ACC112 (cell line): ENCODE measurements around the gene PRICKLE2.

Experiments
- H2AFZ ChIP-seq: fragments of 200-600 bp; sonication (generic); one replicate; pipeline ENCODE4 v1.6.0; 2017; ENCODE audit warnings: antibody characterized with exemption, low read length; ENCODE audit not compliant: unreplicated experiment
- H3K27ac ChIP-seq: fragments of 200-600 bp; sonication (generic); 2 replicates; pipeline ENCODE4 v1.5.1; 2014; ENCODE audit warnings: low read depth, mild to moderate bottlenecking, antibody characterized with exemption, low read length, moderate library complexity
- H3K27me3 ChIP-seq: fragments of 200-600 bp; sonication (generic); 2 replicates; pipeline ENCODE4 v1.6.1; 2014; ENCODE audit warnings: mild to moderate bottlenecking, antibody characterized with exemption, low read length, moderate library complexity, mixed read lengths; ENCODE audit not compliant: insufficient read depth
- H3K36me3 ChIP-seq: fragments of 200-600 bp; sonication (generic); 2 replicates; pipeline ENCODE4 v1.6.1; 2016; ENCODE audit warnings: mild to moderate bottlenecking, antibody characterized with exemption, low read length, moderate library complexity, mixed read lengths; ENCODE audit not compliant: insufficient read depth
- H3K4me1 ChIP-seq: fragments of 200-600 bp; sonication (generic); one replicate; pipeline ENCODE4 v1.6.1; 2016; ENCODE audit warnings: low read length, mixed read lengths; ENCODE audit not compliant: insufficient read depth, unreplicated experiment, control insufficient read depth
- H3K4me3 ChIP-seq: fragments of 200-600 bp; sonication (generic); 2 replicates; pipeline ENCODE4 v1.5.1; 2014; ENCODE audit warnings: mild to moderate bottlenecking, low read depth, low read length
- H3K79me2 ChIP-seq: fragments of 200-600 bp; sonication (generic); one replicate; pipeline ENCODE4 v1.6.0; 2016; ENCODE audit warnings: low read length; ENCODE audit not compliant: control insufficient read depth, unreplicated experiment, insufficient read depth

PRICKLE2 gene

DNA sequence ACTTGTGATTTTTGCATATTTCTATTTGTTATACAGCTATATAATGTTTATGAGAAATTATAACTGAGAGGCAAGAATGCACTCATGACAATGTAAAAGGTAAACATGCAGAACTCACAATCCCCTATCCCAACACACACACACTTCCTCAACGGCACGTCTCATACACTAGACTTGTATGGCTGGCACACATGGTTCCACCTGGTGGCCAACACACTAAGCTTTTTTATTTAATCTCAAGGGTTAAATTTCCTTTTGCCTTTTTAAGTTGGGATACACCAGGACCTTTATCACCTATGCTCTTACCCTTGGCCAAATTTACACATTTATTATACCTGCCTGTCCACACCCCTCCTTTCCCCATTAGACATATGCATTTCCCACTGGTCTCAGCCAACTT, 113.4 kb downstream of the PRICKLE2 start:
- H3K4me3 ChIP-seq = no peak overlapping the region
- no peaks in the 10 kb centered on the region for H3K4me1 ChIP-seq
- no peaks in the 10 kb centered on the region; the same call in 1 of the 2 replicates for H3K36me3 ChIP-seq

GRCh38 chr3:64111083-64111482, 114.2 kb downstream of the PRICKLE2 start:
- Histone ChIP-seq H3K79me2 (peaks cover 1% of the 10 kb centered on the region), H3K4me1 (no peaks in the 10 kb centered on the region), H3K27ac (no peak overlapping the region)

More for the DNA sequence above, 113.4 kb downstream of the PRICKLE2 start:
- peaks cover 2% of the 10 kb centered on the region for H3K79me2 ChIP-seq
- no peaks in the 10 kb centered on the region for H3K27me3 ChIP-seq
- no peak overlapping the region for H2AFZ ChIP-seq
- no peak overlapping the region for H3K27ac ChIP-seq

GRCh38 chr3:64110071-64110470, 115.2 kb downstream of the PRICKLE2 start:
- Histone ChIP-seq H3K27ac (no peak overlapping the region), H3K79me2 (no peaks in the 10 kb centered on the region)

More at GRCh38 chr3:64111083-64111482, 114.2 kb downstream of the PRICKLE2 start:
- H3K36me3 ChIP-seq = peaks cover under 1% of the 10 kb centered on the region; the same call in 1 of the 2 replicates
- H3K27me3 ChIP-seq = no peaks in the 10 kb centered on the region
- H3K4me3 ChIP-seq = no peak overlapping the region
- H2AFZ ChIP-seq = no peak overlapping the region

DNA sequence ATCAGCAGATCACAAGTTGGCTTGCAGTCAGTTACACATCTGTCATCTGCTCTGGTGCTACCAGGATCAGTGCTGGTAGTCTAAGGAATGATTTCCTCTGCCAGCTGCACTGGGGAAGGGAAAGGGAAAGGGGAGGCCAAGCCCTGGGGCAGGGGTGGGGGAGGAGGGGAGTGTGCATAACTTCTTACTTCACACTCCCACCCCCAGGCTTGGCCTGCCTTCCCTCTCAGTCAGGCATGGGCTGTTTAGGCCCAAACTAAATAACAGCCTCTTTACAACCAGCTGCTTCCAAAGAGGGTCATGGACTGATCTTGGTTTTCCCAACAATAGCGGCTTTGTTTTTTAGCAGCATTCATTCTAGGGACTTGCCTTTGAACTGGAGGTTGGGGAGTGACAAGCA, 115.8 kb downstream of the PRICKLE2 start:
- Histone ChIP-seq H3K36me3 (peaks cover 6% of the 10 kb centered on the region; the same call in 1 of the 2 replicates), H3K27me3 (no peaks in the 10 kb centered on the region), H2AFZ (no peak overlapping the region), H3K27ac (no peak overlapping the region), H3K79me2 (no peaks in the 10 kb centered on the region), H3K4me3 (no peak overlapping the region), H3K4me1 (peaks cover 12% of the 10 kb centered on the region)

More at GRCh38 chr3:64110071-64110470, 115.2 kb downstream of the PRICKLE2 start:
- Histone ChIP-seq H2AFZ (no peak overlapping the region), H3K4me3 (no peak overlapping the region), H3K4me1 (peaks cover 10% of the 10 kb centered on the region), H3K27me3 (no peaks in the 10 kb centered on the region), H3K36me3 (peaks cover 6% of the 10 kb centered on the region; the same call in 1 of the 2 replicates)

DNA sequence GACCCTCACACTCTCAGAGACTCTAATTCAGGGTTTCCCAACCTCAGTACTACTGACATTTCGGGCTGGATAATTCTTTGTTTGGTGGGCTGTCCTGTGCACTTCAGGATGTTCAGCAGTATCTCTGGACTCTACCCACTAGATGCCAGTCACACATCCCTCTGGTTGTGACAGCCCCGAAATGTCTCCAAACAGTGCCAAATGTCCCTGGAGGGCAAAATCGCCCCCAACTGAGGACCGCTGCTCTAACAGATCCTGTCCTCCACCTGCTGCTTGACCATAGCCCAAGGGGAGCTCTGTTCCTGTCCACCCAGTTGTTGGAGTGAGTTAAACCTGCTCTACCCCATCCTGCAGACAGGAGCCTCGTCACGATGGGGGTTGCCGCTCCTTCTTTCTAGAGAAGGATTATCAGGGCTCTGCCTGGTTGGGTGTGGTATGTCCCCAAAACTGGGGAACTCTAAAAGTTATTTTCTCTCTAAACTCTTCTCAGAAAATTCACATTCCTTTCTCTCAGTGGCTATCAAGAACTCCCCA, 116.4 kb downstream of the PRICKLE2 start:
- H3K4me3 ChIP-seq = no peak overlapping the region
- H3K79me2 ChIP-seq = no peaks in the 10 kb centered on the region
- peaks cover 6% of the 10 kb centered on the region; the same call in 1 of the 2 replicates for H3K36me3 ChIP-seq

DNA sequence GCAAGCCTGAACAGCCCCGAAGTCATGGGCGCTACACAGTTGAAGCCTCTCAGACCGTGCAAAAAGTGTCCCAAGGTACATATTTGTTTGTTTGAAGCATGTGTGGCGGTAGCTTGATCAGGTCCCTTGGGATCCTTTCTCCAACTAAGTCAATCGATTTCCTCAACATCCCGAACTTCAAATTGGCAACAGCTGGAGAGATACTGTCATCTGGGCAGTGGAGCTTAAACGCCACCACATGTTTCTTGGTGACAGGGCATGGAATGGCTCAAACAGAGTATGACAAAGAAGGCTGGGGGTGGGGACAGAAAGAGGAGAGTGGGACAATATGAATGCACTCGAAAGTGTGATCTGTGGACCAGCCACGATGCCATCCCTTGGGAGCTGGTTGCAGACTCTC, 117.0 kb downstream of the PRICKLE2 start:
- peaks cover 6% of the 10 kb centered on the region; the same call in 1 of the 2 replicates for H3K36me3 ChIP-seq
- peaks cover 12% of the 10 kb centered on the region for H3K4me1 ChIP-seq

More for the DNA sequence above, 116.4 kb downstream of the PRICKLE2 start:
- H3K27ac ChIP-seq = no peak overlapping the region
- H3K4me1 ChIP-seq = peaks cover 12% of the 10 kb centered on the region
- no peaks in the 10 kb centered on the region for H3K27me3 ChIP-seq
- no peak overlapping the region for H2AFZ ChIP-seq

DNA sequence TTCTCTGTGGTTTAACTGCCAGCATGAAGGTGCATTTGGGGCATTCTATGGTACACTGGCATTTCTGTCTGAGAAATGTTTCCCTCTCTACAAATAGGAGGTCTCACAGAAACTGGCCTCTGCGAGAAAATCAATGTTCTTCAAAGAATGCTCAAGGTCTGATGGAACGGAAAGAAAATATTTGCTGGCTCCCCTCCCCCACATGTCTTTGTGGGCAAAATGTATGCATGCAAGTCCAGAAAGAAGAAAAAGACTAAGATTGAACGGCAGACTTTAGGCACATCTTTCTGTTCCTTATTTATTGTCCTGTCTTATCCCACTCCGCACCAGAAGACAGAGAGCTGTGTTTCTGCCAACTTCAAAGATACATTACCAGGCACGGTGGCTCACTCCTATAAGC, 118.1 kb downstream of the PRICKLE2 start:
- no peak overlapping the region for H3K4me3 ChIP-seq
- no peak overlapping the region for H2AFZ ChIP-seq
- H3K27me3 ChIP-seq = no peaks in the 10 kb centered on the region
- peaks cover 6% of the 10 kb centered on the region; the same call in 1 of the 2 replicates for H3K36me3 ChIP-seq
- H3K4me1 ChIP-seq = peaks cover 12% of the 10 kb centered on the region
- H3K79me2 ChIP-seq = no peaks in the 10 kb centered on the region
- no peak overlapping the region for H3K27ac ChIP-seq

More for the DNA sequence above, 117.0 kb downstream of the PRICKLE2 start:
- H3K4me3 ChIP-seq = no peak overlapping the region
- H3K27ac ChIP-seq = no peak overlapping the region
- H3K27me3 ChIP-seq = no peaks in the 10 kb centered on the region
- H2AFZ ChIP-seq = no peak overlapping the region
- no peaks in the 10 kb centered on the region for H3K79me2 ChIP-seq

DNA sequence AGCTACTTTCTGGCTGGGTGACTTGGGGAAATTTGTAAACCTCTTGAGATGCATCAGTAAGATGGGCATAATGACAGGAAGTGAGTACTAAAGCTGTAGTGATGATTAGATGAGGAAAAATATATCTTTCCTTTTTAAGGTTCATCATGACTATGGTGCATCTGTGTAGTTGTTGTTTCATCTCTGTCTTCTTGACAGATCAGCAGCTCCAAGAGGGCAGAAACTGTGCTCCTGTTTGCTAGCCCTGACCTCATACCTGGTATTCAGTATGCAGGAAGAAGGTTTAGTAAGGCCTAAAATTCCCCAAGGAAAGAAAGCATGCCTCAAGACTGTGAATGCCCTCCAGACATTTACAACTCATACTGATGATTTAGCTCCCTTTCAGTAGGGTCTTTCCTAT, 119.5 kb downstream of the PRICKLE2 start:
- Histone ChIP-seq H3K27ac (no peak overlapping the region), H3K36me3 (peaks cover 6% of the 10 kb centered on the region; the same call in 1 of the 2 replicates), H3K27me3 (no peaks in the 10 kb centered on the region), H3K79me2 (no peaks in the 10 kb centered on the region), H2AFZ (no peak overlapping the region), H3K4me3 (no peak overlapping the region), H3K4me1 (peaks cover 12% of the 10 kb centered on the region)

GRCh38 chr3:64104691-64105111, 120.6 kb downstream of the PRICKLE2 start:
- H3K27me3 ChIP-seq = no peaks in the 10 kb centered on the region
- no peak overlapping the region for H2AFZ ChIP-seq
- no peak overlapping the region for H3K4me3 ChIP-seq
- peaks cover 6% of the 10 kb centered on the region; the same call in 1 of the 2 replicates for H3K36me3 ChIP-seq
- no peaks in the 10 kb centered on the region for H3K79me2 ChIP-seq
- H3K4me1 ChIP-seq = peaks cover 12% of the 10 kb centered on the region
- no peak overlapping the region for H3K27ac ChIP-seq

GRCh38 chr3:64104006-64104405, 121.3 kb downstream of the PRICKLE2 start:
- H3K4me1 ChIP-seq = peaks cover 12% of the 10 kb centered on the region
- H2AFZ ChIP-seq = no peak overlapping the region
- H3K27me3 ChIP-seq = no peaks in the 10 kb centered on the region
- H3K4me3 ChIP-seq = no peak overlapping the region
- H3K79me2 ChIP-seq = no peaks in the 10 kb centered on the region
- peaks cover 9% of the 10 kb centered on the region; the same call in 1 of the 2 replicates for H3K36me3 ChIP-seq
- no peak overlapping the region for H3K27ac ChIP-seq

DNA sequence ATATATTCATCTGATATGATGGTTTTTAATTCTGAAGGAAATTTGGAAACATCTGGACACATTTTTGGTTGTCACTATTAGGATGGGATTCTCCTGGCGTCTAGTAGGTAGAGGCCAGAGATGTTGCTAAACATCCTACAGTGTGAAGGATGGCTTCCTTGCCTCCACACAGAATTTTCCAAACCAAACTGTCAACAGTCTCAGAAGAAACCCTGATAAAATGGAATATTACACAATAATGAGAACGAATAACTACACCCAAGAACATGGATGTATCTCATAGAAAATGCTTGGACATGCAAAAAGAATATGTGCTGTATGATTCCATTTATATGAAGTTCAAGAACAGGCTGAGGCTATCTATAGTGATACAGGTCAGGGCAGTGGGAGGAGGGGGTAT, 122.1 kb downstream of the PRICKLE2 start:
- H3K27ac ChIP-seq = no peak overlapping the region
- H2AFZ ChIP-seq = no peak overlapping the region
- peaks cover 12% of the 10 kb centered on the region for H3K4me1 ChIP-seq
- H3K79me2 ChIP-seq = no peaks in the 10 kb centered on the region
- no peaks in the 10 kb centered on the region for H3K27me3 ChIP-seq
- H3K36me3 ChIP-seq = peaks cover 11% of the 10 kb centered on the region; the same call in 1 of the 2 replicates
- H3K4me3 ChIP-seq = no peak overlapping the region
